SH-SY5Y (cell line): ENCODE results near the gene GFPT2.

Experiments
- GATA2 ChIP-seq: IDR thresholded peaks from 2 replicates; pipeline ENCODE4 v1.6.1; 2011; ENCODE audit warnings: mild to moderate bottlenecking, low read depth, low read length
- GATA3 ChIP-seq: IDR thresholded peaks from 2 replicates; pipeline ENCODE4 v1.6.1; 2011; ENCODE audit warnings: low read depth, mild to moderate bottlenecking, low read length, moderate library complexity

The GFPT2 gene

DNA sequence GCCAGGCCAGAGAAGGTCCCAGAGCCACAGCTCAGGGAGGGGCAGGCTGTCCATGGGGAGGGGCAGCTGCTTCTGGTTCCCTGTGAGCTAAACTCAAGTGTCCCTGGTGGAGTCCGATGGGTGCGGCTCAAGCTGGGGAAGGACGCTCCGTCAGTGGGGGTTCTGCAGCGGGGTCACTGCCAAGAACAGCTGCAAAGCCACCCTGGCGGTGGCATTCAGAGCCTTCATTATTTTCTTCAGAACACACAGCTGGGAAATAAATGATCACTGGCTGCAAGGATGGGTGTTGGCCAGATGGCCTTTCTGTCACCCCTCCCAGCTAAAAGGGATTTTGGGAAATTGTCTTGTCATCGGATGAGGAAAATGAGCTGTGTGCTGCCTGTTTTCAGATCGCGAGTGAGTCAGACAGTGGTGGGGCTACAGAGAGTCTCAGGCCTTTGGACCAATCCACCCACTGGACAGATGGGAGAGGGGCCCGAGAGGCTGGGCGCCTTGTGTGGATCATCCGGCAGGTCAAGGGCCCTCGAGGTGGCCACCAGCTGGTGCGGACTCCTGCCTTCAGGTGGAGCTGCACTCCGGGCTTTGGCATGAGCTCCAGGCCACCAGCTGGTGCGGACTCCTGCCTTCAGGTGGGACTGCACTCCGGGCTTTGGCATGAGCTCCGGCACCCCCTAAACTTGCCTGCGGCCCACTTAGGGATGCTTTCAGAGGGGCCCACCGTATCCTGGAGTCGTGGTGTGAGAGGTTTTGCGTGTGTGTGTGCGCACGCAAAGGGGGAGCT lies 17.9 kb upstream of the GFPT2 start:
- TF ChIP-seq GATA3 = no peak
- TF ChIP-seq GATA2 = no peak

DNA sequence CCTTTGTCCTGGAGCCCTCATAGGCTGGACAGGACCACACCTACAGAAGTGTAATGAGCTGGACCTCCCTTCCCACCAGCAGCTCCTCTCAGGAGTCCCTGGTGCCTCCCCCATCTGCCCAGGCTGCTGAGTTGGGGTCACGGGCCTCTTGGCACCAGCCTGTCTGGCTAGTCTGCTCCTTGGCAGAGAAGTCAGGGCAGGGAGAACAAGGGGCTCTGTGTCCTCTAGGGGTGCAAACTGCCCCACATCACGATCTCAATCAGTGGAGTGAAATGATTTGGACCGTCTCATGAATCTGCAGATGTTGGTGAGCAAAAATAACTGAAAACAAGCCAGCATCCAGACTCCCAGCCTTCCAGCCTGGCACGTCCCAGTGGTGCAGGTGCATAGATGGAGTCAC lies 14.9 kb upstream of the GFPT2 start:
- no peak for TF ChIP-seq GATA3

DNA sequence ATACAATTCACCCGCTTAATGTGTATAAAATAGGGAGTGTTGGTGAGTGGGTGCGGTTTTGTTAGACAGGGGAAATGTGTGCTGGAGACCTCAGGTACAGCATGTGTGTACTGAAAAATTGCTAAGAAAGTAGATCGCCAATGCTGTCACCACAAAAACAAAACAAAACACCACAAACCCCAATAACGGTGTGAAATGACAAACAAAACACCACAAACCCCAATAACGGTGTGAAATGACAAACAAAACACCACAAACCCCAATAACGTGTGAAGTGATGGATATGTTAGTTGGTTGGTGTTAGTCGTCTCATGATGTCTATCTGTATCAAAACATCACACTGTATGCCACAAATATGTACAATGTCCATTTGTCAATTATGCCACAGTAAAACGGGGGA lies 14.2 kb upstream of the GFPT2 start:
- no peak for TF ChIP-seq GATA2

DNA sequence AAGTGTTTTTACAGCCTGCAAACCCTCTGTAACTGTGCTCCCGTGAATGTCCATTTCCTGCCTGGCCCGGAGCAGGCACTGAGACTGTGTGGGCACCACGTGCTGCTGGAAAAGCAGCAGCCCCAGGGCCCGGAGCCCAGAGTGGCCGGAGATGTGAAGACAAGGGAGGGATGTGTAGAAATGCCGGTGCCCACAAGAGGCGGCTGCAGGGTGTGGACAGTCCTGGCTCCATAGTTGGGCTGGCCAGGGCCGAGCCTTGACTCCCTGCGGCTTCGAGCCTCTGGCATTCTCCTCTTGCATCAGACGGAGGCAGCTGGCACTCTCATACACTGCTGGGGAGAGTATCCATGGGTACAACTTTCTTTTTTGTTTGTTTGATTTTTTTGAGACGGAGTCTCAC lies 13.2 kb upstream of the GFPT2 start:
- TF ChIP-seq GATA3 (no peak), GATA2 (no peak)

DNA sequence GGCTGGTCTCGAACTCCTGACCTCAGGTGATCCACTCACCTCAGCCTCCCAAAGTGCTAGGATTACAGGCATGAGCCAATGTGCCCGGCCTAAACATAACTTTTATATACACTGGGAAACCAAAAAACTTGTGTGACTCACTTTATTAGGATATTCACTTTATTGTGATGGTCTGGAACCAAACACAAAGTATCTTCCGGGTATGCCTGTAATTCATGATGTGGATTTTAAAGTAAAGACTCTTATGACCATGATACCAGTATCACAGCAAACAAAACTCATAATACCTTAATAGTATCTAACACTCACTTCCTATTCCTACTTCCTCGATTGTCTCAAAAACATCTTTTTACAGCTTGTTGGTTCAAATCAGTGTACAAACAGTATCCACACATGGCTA lies 12.7 kb upstream of the GFPT2 start:
- TF ChIP-seq GATA3 (no peak), GATA2 (no peak)

- TF ChIP-seq GATA3 = no peak
- TF ChIP-seq GATA2 = no peak
Observed at GRCh38 chr5:180364306-180364856, 11.2 kb upstream of the GFPT2 start.

- no peak for TF ChIP-seq GATA3
- no peak for TF ChIP-seq GATA2
Observed at GRCh38 chr5:180360078-180360957, 7.2 kb upstream of the GFPT2 start.

DNA sequence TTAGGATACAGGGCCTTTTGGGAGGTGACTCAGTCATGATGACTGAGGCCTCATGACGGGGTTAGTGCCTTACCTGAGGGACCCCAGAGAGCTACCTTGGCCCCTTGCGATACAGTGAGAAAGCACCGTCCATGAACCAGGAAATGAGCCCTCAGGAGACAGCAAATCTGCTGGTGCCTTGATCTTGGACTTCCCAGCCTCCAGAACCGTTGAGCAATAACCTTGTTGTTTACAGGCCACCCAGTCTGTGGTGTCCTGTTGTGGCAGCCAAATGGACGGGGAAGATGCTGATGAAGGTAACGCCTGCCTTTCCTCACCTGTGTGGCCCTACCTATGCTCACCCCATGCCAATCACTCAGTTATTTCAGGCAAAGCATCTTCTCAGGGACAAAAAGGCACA lies 5.6 kb upstream of the GFPT2 start:
- no peak for TF ChIP-seq GATA2
- no peak for TF ChIP-seq GATA3

- TF ChIP-seq GATA3 = no peak
- no peak for TF ChIP-seq GATA2
Observed at GRCh38 chr5:180358179-180358578, 5.0 kb upstream of the GFPT2 start.

DNA sequence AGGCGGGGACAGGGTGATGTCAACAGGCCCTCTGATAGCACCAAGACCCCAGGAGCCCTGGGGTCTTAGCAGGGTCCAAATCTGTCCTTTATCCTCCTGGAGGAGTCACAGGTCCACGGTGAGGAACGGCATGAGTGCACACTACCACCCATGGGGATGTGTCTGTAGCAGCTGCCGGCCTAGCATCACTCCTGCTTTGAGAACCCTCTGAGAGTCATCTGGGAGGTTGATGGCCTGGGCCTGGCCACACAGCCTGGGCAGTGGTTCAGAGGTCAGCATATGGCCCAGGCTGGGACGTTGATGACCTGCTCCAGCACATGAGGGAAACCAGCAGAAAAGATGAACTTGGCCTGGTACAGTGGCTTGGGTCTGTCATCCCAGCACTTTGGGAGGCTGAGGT lies 1.8 kb upstream of the GFPT2 start:
- TF ChIP-seq GATA3 = no peak

GRCh38 chr5:180353980-180354452 lies 880 bp upstream of the GFPT2 start:
- no peak for TF ChIP-seq GATA2
- TF ChIP-seq GATA3 = no peak

GRCh38 chr5:180352116-180353047 lies 754 bp downstream of the GFPT2 start:
- no peak for TF ChIP-seq GATA2
- no peak for TF ChIP-seq GATA3

GRCh38 chr5:180350711-180351465 lies 2.2 kb downstream of the GFPT2 start:
- TF ChIP-seq GATA2 (no peak), GATA3 (no peak)

DNA sequence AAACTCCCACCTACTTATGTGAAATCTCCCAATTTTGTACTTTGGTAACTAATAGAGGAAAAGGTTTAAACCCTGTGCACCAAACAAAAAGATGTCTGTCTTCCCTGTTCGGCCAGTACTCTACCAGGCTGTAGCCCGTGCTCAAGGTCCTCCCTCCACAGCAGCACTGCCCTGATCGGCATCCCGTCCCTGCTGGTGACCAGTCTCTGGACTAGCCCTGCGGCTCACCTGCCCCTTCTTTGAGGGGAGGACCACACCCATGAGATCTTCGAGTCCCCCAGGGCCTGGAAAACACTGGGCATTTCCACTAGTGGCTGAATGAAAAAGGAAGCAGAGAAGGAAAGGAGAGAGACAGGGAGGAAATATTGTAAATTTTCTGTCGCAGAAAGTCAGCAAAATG lies 2.8 kb downstream of the GFPT2 start:
- no peak for TF ChIP-seq GATA3
- TF ChIP-seq GATA2 = no peak
